ENCODE measurements around the gene NEGR1.

The NEGR1 gene

DNA sequence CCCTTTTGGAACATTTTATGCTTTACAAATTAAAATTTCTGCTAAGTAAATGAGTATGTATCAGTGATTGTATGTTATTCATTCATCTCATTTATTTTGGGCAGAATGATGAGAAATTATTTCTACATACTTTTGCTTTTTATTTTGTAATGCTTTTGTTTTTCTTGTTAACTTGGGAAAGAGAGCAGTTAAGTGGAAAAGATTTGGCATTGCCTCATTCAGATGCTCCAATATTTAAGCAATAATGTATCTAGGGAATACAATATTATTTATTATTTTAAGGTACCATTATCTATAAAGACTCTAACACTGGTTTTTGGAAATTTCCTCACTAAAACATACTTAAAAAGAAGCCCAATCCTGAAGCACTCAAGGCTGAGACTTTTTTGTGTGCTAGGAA, 431.8 kb downstream of the NEGR1 start:
- DNase-seq (ENCODE audit: low read depth) = no peak

DNA sequence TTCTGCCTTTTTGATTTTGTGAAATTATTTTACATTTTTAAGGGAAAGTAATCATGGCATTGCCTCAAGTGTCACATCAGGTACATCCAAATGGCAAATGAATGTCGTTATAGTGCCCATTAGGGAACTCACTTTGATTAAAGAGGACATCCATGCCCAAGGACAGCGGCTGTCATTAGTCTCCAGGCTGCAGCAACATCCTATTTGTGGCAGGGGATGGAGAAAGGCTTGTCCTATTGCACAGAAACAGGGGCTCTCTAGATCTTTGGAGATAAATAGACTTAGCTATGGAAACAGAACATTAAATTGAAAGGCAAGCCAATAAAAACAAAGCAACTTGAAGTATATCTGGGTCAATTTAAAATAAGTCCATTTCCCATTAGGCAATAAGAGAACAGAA, 439.3 kb downstream of the NEGR1 start:
- no peak for DNase-seq (ENCODE audit: low read depth)

DNA sequence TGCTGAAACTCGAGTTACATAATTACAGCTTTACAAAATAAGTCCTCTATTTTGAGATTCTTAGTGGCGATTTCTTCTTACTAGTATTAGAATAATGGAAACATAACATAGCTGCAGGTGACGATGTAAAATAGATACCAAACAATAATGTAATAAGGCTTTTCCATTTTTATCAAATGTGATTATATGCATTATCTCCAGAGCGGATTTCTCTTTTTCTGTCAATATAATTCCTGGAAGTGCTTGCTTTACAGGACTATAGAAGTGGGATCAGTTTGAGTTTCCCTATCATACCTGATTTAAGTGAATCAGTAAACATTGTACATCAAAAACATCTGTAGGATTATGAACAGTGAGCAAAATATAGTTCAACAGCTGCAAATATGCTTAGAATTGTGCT, 442.5 kb downstream of the NEGR1 start:
- no peak for DNase-seq (ENCODE audit: low read depth)

DNA sequence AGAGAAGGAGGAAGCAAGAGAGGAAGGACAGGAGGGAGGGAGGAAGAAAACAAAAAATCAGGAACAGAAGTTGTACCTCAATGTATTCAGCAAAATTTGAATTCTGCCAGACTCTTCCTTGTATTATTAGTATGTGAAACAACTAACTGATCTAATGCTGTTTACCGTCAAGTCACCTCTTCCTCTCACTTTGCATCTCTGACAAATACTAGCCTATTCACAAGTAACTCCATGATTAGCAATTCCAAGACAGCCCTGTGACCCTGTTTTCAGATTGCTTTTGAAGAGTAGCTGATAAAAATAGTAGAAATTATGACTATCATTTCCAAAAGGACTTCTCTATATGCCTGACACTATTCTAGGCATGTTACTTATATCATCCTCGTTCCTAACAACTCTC, 445.4 kb downstream of the NEGR1 start:
- DNase-seq (ENCODE audit: low read depth) = no peak

DNA sequence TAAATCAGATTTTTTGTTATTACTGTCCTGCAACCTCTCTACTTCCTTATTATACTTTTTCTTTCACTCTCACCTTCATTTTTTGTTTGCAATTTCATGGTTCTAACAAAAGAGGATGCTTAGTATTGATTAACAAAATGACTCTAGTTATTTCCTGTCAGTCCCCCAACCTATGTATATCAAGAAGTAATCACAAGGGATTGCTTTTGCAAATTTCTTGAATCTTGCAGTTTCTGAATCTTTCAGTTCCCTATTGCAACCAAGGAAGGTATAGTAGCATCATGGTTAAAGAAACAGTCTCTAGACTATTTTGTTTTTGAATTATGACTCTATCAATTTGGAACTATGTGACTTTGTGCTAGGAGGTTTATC, 446.9 kb downstream of the NEGR1 start:
- DNase-seq (ENCODE audit: low read depth) = no peak

DNA sequence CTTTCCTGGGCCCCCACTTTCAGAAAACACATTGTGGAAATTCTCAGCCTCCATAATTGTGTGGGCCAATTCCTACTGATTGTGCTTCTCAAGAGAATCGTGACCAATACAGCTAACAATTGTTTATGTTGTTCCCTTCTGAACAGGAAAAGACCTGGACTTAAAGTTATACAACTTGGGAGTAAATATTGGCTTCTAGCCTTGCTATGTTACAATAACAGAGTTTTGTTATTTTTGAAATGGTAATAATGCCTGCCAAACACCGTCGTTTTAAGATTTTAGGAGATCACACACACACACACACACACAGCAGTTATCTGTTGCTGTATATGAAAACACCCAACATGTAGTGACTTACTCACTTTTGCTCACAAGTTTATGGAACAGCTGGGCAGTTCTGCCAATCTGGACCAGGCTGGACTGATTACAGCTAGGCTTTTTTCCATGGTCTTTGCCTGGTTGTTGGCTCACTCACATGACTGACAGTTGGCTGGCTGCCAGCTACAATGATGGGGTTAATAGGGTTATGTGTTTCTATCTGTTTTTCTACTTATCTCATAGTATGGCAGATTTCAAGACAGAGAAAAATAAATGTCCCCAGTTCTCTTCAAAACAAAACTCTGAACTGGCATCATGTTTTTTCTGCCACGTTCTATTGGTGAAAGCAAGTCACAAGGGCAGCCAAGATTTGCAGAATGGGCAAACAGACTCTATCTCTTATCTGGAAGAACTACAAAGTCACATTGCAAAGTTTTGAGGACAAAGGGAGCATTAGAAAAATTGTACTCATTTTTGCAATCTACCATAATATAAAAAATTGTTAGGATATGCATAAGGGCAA, 447.5 kb downstream of the NEGR1 start:
- DNase-seq (ENCODE audit: low read depth) = no peak

DNA sequence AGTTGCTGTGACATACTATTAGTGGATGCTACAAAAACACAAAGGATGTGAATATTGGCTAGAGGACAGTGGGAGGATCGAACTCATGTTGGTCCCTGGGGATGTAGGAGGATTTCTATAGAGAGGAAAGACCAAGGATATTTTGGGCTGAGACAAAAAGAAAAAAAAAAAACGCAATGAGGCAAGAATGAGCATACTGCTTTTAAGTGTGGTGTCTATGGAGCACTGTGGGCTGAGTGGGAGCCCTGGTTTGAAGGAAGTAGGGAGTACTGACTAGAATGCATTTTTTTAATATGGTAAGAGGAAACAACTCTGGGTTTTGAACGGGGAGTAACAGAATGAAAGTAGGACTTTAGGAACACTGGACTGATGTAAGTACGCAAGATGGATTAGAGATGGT, 450.7 kb downstream of the NEGR1 start:
- DNase-seq (ENCODE audit: low read depth) = no peak

DNA sequence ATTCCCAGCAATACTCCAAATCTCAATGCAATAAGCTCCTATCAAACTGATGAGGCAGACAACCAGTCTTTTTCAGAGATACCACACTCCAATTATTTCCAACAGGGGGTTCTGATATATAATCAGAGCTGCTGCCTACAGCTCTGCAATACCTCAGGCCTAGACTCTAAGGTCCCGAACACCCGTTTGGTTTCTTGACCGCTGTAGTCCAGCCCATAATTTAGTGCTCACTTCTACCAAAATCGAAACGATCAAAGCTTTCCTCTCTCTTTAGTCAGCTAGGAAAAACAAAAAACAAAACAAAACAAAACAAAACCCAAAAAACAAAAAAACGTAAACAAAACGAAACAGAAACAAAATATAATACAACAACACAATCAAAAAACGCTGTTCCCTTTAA, 453.0 kb downstream of the NEGR1 start:
- no peak for DNase-seq (ENCODE audit: low read depth)

DNA sequence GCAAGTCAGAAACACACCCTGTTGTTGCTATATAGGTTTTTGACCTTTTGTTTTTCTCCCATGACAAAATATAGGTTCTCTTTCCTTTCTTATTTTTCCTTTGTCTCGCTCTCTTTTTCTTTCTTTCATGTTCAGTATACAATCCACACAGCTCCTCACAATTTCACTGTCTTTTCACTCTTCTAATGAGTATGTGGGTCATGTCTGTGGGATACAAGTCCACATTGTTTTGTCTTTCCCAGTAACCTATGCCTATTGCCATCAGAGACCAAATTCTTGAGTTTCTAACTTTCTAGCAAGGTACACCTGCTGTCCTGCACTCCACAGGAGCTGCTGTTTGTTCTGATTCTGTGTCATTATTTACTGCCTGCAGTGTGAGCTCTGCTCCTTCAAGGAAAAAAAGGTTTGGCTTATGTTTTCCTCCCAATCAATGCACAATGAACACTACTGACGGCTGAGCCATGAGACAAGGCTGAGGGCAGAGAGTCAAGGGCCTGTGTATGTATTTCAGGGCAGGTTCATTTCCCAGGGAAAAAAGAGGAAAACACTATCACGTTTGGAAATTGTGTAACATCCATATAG, 453.8 kb downstream of the NEGR1 start:
- no peak for DNase-seq (ENCODE audit: low read depth)

DNA sequence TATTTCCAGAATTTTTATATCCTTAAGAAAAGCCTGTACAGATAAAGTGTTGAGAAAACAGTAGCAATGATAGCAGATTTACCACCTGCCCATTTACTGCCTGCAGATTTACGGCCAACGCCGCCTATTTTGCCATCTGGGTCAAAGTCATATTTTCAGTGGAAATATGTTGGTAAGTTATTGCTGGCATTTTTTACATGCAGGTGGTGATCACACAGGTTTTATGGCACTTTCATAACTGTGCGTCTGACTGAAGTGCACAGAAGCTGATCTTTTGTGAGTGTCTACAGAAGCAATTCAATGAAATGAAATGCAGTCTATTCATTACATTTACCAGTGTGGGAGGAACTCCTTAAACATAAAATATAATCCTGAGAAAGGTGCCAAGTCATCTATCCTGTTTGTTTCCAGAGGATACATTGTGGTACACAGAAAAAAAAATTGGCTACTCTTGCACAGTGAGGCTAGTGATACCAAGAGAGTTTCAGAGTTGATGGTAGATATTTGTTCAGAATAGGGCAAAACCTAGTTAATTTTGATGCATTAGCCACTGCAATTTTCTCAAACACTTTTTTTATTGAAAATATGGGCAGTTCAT, 458.5 kb downstream of the NEGR1 start:
- no peak for DNase-seq (ENCODE audit: low read depth)

DNA sequence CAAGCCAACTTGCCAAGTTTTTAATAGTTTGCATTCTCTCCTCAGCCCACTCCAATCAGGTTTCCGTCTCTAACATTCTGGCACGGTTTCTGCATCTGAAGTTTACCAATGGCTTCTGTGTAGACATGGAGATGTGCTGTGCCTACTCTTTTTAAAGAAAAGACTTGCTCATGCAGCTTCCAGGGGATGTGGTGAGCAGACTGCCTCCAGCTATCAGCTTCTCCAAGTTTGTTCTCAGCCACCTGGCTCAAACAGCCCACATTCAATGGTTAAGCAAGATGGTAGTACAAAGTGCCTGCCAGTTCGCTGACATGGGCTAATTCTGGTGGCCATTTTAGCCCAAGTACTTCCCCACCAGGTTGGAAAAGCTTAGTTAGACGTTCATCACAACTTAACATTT, 465.3 kb downstream of the NEGR1 start:
- DNase-seq (ENCODE audit: low read depth) = no peak

DNA sequence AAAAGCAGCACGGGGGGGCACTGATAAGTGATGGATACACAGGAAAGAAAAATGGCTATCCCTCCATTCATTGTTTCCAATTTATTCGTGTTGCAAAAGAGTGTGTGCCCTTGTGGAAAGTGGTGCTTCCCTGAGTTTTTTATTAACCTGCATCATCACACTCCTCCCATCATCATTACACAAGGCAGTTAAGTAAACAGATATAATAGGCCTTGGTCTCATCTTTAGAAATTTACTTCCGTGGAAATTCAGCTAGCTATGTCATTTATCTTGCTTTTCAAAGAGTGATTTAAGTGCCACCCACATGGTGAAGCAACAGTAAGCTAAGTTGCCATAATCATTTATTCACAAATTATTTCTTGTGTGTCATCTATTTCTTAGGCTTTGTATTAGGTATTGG, 473.3 kb downstream of the NEGR1 start:
- DNase-seq (ENCODE audit: low read depth) = no peak

DNA sequence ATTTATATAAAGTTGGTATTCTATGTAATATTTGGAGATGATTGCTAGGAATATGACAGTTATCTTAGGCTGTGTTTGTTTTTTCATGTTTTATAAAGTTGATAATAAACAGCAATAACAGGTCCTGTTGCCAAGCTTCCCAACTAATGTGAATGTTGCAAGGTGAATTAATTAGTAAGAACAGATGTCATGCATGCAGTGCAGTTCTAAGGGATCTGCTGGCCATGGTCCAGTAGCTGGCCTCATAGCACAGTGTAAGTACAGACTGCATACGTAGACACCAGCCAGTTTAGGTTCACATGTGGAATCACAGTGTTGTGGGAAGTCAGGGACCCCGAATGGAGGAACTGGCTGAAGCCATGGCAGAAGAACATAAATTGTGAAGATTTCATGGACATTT, 478.2 kb downstream of the NEGR1 start:
- no peak for DNase-seq (ENCODE audit: low read depth)

DNA sequence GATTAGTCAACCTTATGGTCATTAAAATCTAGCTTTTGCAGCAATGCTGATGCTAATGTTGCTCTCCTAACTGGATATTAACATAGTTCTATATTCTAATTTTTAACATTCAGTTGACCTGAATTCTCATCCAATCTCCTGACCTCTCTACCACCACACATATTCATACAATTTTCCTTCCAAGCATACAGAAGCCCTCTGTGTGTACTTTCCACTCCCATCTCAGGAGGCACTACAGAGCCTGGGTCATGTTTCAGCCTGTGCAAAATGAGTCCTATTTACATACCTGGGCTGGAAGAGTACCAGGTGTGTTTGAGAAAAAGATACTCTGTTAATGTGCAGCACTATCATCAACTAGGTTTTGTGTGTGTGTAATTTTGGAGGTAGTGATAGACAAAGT, 486.3 kb downstream of the NEGR1 start:
- no peak for DNase-seq (ENCODE audit: low read depth)

DNA sequence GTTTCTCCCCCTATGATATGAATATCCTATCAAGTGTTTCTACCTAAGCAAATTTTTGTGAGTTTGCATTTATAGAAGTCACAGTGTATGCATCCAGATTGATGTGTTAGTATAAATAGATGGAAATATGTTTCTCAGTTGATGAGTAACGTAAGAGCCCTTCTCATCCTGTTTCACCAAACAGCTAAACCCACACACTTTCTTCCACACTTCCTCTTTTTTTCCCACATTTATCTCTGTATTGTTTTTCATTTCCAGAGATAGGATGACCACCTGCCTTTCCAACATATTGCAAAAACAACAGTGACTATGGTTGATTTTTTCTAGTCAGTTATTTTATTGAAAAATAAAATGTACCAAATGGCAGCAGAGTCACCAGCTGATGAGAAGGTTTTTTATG, 490.1 kb downstream of the NEGR1 start:
- no peak for DNase-seq (ENCODE audit: low read depth)

DNA sequence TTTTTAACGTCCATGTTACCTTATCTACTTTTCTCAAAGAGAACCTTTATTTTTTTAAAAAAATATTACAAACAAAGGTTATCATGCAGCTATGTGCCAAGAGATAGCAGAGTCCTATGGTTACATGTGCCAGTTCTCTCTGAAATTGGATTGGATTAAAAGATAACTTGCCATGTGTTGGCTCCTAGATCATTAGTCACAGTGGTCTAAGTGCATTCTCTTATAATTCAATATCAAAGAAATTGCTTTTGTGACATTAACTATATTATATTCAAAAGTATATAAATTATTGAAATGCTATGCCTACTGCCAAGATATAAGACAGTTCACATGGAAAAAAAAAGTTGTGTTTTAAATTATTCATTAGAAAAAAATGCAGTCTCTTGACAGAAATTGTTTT, 494.2 kb downstream of the NEGR1 start:
- DNase-seq (ENCODE audit: low read depth) = no peak

DNA sequence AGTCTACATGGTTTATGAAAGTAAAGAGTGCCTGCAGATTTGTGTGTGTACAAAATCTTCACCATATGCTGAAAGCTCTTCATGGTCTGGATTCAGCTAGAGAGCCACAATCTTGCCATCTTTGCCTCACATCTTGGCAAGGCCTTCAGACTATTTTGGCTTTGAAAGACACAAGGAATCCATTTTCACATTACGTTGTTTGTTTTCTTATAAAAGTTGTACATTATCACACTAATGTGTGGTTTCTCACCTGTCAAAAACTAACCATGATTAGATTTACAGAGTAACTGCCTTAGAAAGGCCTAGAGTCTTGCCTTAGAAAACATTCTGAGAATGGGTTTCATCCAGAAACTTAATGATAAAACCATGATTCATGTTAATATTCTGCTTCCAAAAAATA, 494.6 kb downstream of the NEGR1 start:
- no peak for DNase-seq (ENCODE audit: low read depth)

DNA sequence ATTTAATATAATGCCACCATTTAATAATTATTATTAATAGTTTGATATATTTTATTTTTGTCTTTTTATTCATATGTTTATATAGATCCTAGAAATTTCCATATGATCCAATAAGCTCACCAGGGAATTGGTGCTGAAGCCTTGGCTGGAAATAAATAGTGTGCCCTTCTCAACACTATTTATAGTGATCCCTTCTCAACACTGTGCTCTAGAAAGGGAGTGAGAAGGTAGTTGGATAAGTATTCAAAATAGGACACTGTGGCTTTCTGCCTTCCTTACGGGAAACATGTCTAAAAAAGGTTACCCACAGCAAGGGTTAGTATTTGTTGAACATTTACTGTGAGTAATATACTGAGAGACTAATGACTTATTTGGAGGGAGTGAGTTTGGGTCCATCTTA, 496.1 kb downstream of the NEGR1 start:
- DNase-seq (ENCODE audit: low read depth) = no peak

DNA sequence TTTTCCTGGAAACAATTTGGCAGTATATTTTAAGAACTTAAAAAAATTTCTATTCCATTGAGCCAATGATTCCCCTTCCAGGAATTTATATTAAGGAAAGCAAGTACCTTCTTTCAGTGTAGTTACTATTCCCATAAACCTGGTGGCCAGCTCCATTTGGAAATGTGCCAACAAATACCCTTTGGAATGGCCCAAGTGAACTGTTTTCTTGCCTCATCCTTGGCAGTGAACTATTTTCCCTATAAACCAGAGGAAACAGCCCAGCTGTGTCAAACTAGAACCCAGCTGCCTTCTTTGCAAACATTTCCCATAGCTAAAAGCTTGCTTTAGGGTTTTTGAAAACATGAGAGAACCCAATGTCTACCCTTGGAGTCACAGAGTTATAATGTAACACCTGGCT, 496.9 kb downstream of the NEGR1 start:
- DNase-seq (ENCODE audit: low read depth) = no peak

DNA sequence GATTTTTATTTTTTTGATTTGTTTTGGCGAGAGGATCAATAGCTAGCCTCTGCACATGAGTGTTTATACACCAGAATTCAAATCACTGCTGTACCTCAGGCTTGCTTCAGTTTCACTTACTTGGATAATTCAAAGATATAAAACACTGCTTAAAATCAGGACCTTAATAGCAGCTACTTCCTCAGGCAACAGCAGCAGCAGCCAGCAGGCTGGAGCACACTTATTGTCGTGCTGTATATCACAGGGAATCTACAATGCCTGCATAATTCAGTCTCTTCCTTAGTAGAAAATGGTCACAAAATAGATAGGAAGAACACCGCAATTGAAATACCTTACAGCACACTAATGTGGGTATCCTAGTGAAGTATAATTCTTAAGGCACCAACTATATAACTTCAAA, 497.3 kb downstream of the NEGR1 start:
- DNase-seq (ENCODE audit: low read depth) = no peak

DNA sequence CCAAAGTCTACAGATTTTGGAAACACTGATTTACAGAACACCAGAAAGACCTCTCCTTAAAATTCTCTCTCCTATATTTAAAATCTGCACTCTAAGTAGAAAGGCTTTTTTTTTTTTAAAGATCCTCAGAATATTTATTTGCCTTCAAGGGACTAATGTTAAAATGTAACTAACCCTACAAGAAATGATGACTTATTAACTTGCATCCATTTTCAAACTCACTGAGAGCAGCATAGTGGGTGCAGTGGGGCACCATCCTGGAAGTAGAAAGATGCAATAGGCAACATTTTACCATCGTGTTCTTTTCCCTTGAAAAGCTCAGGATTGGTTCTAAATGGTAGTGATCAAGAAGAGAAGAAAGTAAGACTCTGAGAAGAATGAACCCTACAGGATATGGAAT, 498.1 kb downstream of the NEGR1 start:
- no peak for DNase-seq (ENCODE audit: low read depth)

DNA sequence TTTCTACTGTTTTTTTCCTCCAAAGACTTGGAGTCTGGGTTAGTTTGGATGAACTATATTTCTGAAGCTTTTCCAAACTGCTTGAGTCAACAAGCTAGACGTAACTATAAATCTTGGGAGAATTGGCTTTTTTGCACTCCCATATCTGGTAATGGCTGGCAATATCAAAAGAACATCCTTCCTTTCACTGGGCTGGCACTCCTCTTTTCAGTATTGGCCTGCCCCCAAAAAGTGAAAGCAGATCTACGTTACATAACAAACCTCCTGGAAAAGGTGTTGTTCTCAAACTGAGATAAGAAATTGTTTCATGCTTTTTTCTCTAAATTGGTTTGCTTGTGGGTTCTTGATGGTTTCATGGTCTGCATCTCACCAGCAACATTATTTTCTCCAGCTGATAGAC, 499.3 kb downstream of the NEGR1 start:
- no peak for DNase-seq (ENCODE audit: low read depth)

DNA sequence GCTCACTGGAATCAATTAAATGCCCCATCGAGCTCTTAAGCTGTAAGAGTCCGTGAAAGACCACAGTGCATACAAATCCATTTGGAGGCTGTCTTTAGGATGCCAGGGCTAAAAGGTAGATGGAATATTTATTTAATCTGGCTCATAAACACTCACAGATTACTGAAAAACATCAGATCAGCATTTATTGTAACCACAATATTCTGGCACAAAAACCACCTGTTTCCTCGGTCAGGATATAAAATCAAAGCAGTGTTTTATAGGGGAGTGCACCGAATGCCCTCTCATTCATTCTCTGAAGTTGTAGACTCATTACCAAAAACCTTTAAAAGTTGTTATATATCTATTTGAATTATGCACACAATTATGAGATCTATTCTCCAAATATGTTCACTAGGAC, 500.9 kb downstream of the NEGR1 start:
- DNase-seq (ENCODE audit: low read depth) = no peak

DNA sequence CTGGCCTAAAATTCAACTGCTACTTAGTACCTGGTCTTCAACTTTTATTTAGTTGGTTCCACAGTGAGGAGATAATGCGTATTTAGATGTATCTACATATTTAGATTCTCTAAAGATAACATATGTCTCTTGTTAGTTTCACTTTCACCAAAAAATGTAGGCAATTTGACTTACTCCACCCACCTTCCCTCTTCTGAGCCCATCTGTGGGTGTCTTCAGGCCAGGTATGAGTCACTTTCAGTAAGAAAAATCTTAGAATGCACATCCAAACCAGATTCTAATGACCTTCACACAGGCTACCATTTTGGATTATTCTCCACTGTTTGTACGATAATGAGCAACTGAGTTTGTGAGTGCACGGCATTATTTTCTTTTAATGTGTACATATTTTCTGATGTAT, 501.7 kb downstream of the NEGR1 start:
- no peak for DNase-seq (ENCODE audit: low read depth)
